ENCODE measurements around the gene NAA38.
"Not testable (repeated sequence)": the region's sequence is repeated elsewhere in the genome, so short reads cannot be mapped to it uniquely, and the experiment has no call there.

The NAA38 gene

GRCh38 chr17:7880076-7880868 is 22.9 kb upstream of the NAA38 start:
- H3K4me2 ChIP-seq (ENCODE audit: low read length), result no peak overlapping the region
- H3K27me3 ChIP-seq (ENCODE audit: control insufficient read depth, insufficient read depth, low read length), result no peaks in the 10 kb centered on the region
- no peak overlapping the region for H3K4me3 ChIP-seq (ENCODE audit: low read length)
- H3K9me3 ChIP-seq (replicated peaks; ENCODE audit: low read length), result no peaks in the 10 kb centered on the region
- no peak overlapping the region for H3K9ac ChIP-seq (ENCODE audit: low read depth, low read length)
- peaks cover 21% of the 10 kb centered on the region for H3K4me1 ChIP-seq (ENCODE audit: control insufficient read depth, insufficient read depth, low read length)
- H3K36me3 ChIP-seq (ENCODE audit: insufficient read depth, low read length), result peaks cover 36% of the 10 kb centered on the region

GRCh38 chr17:7878234-7878633 is 20.9 kb upstream of the NAA38 start:
- Histone ChIP-seq H3K4me1 (ENCODE audit: control insufficient read depth, insufficient read depth, low read length) (peaks cover 14% of the 10 kb centered on the region), H3K36me3 (ENCODE audit: insufficient read depth, low read length) (peaks cover 39% of the 10 kb centered on the region), H3K9ac (ENCODE audit: low read depth, low read length) (no peak overlapping the region), H3K9me3 (replicated peaks; ENCODE audit: low read length) (no peaks in the 10 kb centered on the region), H3K4me2 (ENCODE audit: low read length) (no peak overlapping the region), H3K4me3 (ENCODE audit: low read length) (no peak overlapping the region), H3K27me3 (ENCODE audit: control insufficient read depth, insufficient read depth, low read length) (no peaks in the 10 kb centered on the region)

- H3K9me3 ChIP-seq (replicated peaks; ENCODE audit: low read length), result no peaks in the 10 kb centered on the region
- no peak overlapping the region for H3K9ac ChIP-seq (ENCODE audit: low read depth, low read length)
- no peak overlapping the region for H3K4me2 ChIP-seq (ENCODE audit: low read length)
- no peaks in the 10 kb centered on the region for H3K4me1 ChIP-seq (ENCODE audit: control insufficient read depth, insufficient read depth, low read length)
- H3K4me3 ChIP-seq (ENCODE audit: low read length), result no peak overlapping the region
- peaks cover 39% of the 10 kb centered on the region for H3K36me3 ChIP-seq (ENCODE audit: insufficient read depth, low read length)
- H3K27me3 ChIP-seq (ENCODE audit: control insufficient read depth, insufficient read depth, low read length), result no peaks in the 10 kb centered on the region
Measured at GRCh38 chr17:7875804-7876370, 18.5 kb upstream of the NAA38 start.

- H3K4me3 ChIP-seq (ENCODE audit: low read length), result no peak overlapping the region
- peaks cover 21% of the 10 kb centered on the region for H3K36me3 ChIP-seq (ENCODE audit: insufficient read depth, low read length)
- H3K9ac ChIP-seq (ENCODE audit: low read depth, low read length), result no peak overlapping the region
- H3K27me3 ChIP-seq (ENCODE audit: control insufficient read depth, insufficient read depth, low read length), result no peaks in the 10 kb centered on the region
- no peak overlapping the region for H3K4me2 ChIP-seq (ENCODE audit: low read length)
- no peaks in the 10 kb centered on the region for H3K4me1 ChIP-seq (ENCODE audit: control insufficient read depth, insufficient read depth, low read length)
- H3K9me3 ChIP-seq (replicated peaks; ENCODE audit: low read length), result no peaks in the 10 kb centered on the region
Measured at GRCh38 chr17:7873051-7873450, 15.7 kb upstream of the NAA38 start.

GRCh38 chr17:7867881-7868329 is 10.5 kb upstream of the NAA38 start:
- no peaks in the 10 kb centered on the region for H3K4me1 ChIP-seq (ENCODE audit: control insufficient read depth, insufficient read depth, low read length)
- peaks cover 21% of the 10 kb centered on the region for H3K36me3 ChIP-seq (ENCODE audit: insufficient read depth, low read length)
- no peaks in the 10 kb centered on the region for H3K27me3 ChIP-seq (ENCODE audit: control insufficient read depth, insufficient read depth, low read length)
- H3K4me2 ChIP-seq (ENCODE audit: low read length), result no peak overlapping the region
- no peak overlapping the region for H3K9ac ChIP-seq (ENCODE audit: low read depth, low read length)
- H3K9me3 ChIP-seq (replicated peaks; ENCODE audit: low read length), result no peaks in the 10 kb centered on the region
- H3K4me3 ChIP-seq (ENCODE audit: low read length), result no peak overlapping the region

- Histone ChIP-seq H3K27me3 (ENCODE audit: control insufficient read depth, insufficient read depth, low read length) (no peaks in the 10 kb centered on the region), H3K4me2 (ENCODE audit: low read length) (no peak overlapping the region), H3K36me3 (ENCODE audit: insufficient read depth, low read length) (peaks cover 13% of the 10 kb centered on the region), H3K9ac (ENCODE audit: low read depth, low read length) (no peak overlapping the region), H3K9me3 (replicated peaks; ENCODE audit: low read length) (no peaks in the 10 kb centered on the region), H3K4me1 (ENCODE audit: control insufficient read depth, insufficient read depth, low read length) (no peaks in the 10 kb centered on the region), H3K4me3 (ENCODE audit: low read length) (no peak overlapping the region)
Measured at GRCh38 chr17:7864995-7865650, 7.8 kb upstream of the NAA38 start.

GRCh38 chr17:7864384-7864783 is 7.0 kb upstream of the NAA38 start:
- H3K9ac ChIP-seq (ENCODE audit: low read depth, low read length); H3K9me3 ChIP-seq (replicated peaks; ENCODE audit: low read length); H3K4me1 ChIP-seq (ENCODE audit: control insufficient read depth, insufficient read depth, low read length); H3K4me3 ChIP-seq (ENCODE audit: low read length); H3K27me3 ChIP-seq (ENCODE audit: control insufficient read depth, insufficient read depth, low read length); H3K4me2 ChIP-seq (ENCODE audit: low read length): not testable (repeated sequence)
- peaks cover 13% of the 10 kb centered on the region for H3K36me3 ChIP-seq (ENCODE audit: insufficient read depth, low read length)

- no peak overlapping the region for H3K4me3 ChIP-seq (ENCODE audit: low read length)
- H3K27me3 ChIP-seq (ENCODE audit: control insufficient read depth, insufficient read depth, low read length), result no peaks in the 10 kb centered on the region
- H3K9ac ChIP-seq (ENCODE audit: low read depth, low read length), result no peak overlapping the region
- H3K36me3 ChIP-seq (ENCODE audit: insufficient read depth, low read length), result peaks cover 13% of the 10 kb centered on the region
- H3K4me1 ChIP-seq (ENCODE audit: control insufficient read depth, insufficient read depth, low read length), result peaks cover 10% of the 10 kb centered on the region
- H3K4me2 ChIP-seq (ENCODE audit: low read length), result no peak overlapping the region
- H3K9me3 ChIP-seq (replicated peaks; ENCODE audit: low read length), result no peaks in the 10 kb centered on the region
Measured at GRCh38 chr17:7862692-7863437, 5.5 kb upstream of the NAA38 start.

- Histone ChIP-seq H3K4me3 (ENCODE audit: low read length) (peak overlapping the region; percentile 77), H3K9me3 (replicated peaks; ENCODE audit: low read length) (no peaks in the 10 kb centered on the region), H3K27me3 (ENCODE audit: control insufficient read depth, insufficient read depth, low read length) (no peaks in the 10 kb centered on the region), H3K9ac (ENCODE audit: low read depth, low read length) (peak overlapping the region; percentile 88), H3K4me2 (ENCODE audit: low read length) (peak overlapping the region; percentile 98), H3K36me3 (ENCODE audit: insufficient read depth, low read length) (peaks cover 13% of the 10 kb centered on the region), H3K4me1 (ENCODE audit: control insufficient read depth, insufficient read depth, low read length) (peaks cover 27% of the 10 kb centered on the region)
Measured at GRCh38 chr17:7859028-7859427, 1.7 kb upstream of the NAA38 start.

- H3K4me3 ChIP-seq (ENCODE audit: low read length), result peak overlapping the region; percentile 77
- peak overlapping the region; percentile 88 for H3K9ac ChIP-seq (ENCODE audit: low read depth, low read length)
- H3K36me3 ChIP-seq (ENCODE audit: insufficient read depth, low read length), result peaks cover 8% of the 10 kb centered on the region
- H3K4me1 ChIP-seq (ENCODE audit: control insufficient read depth, insufficient read depth, low read length), result peaks cover 27% of the 10 kb centered on the region
- no peaks in the 10 kb centered on the region for H3K27me3 ChIP-seq (ENCODE audit: control insufficient read depth, insufficient read depth, low read length)
- H3K9me3 ChIP-seq (replicated peaks; ENCODE audit: low read length), result no peaks in the 10 kb centered on the region
- peak overlapping the region; percentile 98 for H3K4me2 ChIP-seq (ENCODE audit: low read length)
Measured at GRCh38 chr17:7858522-7858810, 1.1 kb upstream of the NAA38 start.

GRCh38 chr17:7857713-7858521 is 558 bp upstream of the NAA38 start, which contains the start of gene CYB5D1:
Gene CYB5D1 (plus strand): TSS chr17:7858003. CDS start chr17:7858135, 132 bp downstream.
- Histone ChIP-seq H3K4me3 (ENCODE audit: low read length) (peak within 1 kb of the TSS; percentile 77), H3K9ac (ENCODE audit: low read depth, low read length) (peak within 1 kb of the TSS; percentile 88), H3K36me3 (ENCODE audit: insufficient read depth, low read length) (peaks cover 11% of the 10 kb centered on the region), H3K4me1 (ENCODE audit: control insufficient read depth, insufficient read depth, low read length) (peaks cover 27% of the 10 kb centered on the region), H3K4me2 (ENCODE audit: low read length) (peak within 1 kb of the TSS; percentile 98), H3K27me3 (ENCODE audit: control insufficient read depth, insufficient read depth, low read length) (no peaks in the 10 kb centered on the region), H3K9me3 (replicated peaks; ENCODE audit: low read length) (no peaks in the 10 kb centered on the region)
